IPS DF 19.7 (cell line): ENCODE data around the gene PARN.
"Not testable (repeated sequence)": the region's sequence is repeated elsewhere in the genome, so short reads cannot be mapped to it uniquely, and the experiment has no call there.

Experiments
- DNase-seq: peaks from one replicate; pipeline ENCODE4 v3.0.0-alpha.2; 2013; ENCODE audit warnings: low read depth, low spot score

Gene PARN

DNA sequence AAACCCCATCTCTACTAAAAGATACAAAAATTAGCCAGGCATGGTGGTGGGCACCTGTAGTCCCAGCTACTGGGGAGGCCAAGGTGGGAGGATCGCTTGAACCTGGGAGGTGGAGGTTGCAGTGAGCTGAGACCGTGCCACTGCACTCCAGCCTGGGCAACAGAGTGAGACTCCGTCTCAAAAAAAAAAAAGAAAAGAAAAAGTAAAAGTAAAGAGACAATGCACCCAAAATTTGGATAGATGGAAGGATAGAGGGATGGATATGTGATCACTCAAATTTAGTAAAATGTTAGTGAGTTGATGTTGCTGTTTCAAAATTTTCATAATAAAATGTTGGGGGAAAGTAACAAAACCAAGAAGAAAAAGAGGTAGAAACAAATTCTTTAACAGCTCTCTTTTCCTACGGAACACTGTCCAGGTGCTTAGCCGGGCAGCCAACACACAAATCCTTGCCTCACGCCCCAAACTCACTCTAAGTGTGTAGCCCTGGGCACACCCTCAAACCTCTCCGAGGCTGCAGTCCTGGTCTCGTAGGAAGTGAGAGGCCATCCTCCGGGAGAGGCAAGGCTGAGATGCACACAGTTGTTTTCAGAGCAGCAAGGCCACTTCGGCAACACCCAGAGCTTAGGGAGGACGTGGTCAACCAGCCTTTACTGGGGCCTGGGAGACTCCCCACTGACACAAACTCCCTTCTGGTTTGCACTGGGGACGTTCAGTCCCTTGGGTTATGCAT, 228.9 kb downstream of the PARN start:
- not testable (repeated sequence) for DNase-seq

DNA sequence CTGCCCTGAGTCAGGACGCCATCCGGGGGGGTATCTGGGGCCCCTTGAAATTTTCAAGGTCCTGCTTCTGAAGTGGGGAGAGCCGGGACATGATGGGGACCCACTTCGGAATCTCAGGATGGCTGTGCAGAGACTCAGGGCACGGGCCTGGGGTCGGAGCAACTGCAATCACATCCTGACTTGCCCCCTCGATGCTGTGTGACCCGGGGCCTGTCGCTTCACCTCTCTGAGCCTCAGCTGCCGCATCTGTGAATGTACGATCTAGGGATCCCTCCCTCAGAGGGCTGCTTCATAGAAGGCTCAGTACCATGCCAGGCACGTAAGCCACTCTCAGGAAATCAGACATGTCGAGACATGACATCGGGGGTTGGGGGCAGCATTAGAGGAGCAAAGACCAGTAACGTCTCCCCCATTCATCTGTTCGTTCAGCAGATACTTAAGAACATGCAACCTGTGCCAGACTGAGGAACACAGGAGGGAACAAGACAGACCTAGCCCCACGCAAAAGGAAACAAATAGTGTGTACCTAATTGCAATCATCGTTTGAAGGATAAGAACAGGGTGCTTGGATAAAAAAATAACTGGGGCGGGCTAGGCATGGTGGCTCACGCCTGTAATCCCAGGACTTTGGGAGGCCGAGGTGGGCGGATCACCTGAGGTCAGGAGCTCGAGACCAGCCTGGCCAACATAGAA, 229.6 kb downstream of the PARN start:
- no peak for DNase-seq

DNA sequence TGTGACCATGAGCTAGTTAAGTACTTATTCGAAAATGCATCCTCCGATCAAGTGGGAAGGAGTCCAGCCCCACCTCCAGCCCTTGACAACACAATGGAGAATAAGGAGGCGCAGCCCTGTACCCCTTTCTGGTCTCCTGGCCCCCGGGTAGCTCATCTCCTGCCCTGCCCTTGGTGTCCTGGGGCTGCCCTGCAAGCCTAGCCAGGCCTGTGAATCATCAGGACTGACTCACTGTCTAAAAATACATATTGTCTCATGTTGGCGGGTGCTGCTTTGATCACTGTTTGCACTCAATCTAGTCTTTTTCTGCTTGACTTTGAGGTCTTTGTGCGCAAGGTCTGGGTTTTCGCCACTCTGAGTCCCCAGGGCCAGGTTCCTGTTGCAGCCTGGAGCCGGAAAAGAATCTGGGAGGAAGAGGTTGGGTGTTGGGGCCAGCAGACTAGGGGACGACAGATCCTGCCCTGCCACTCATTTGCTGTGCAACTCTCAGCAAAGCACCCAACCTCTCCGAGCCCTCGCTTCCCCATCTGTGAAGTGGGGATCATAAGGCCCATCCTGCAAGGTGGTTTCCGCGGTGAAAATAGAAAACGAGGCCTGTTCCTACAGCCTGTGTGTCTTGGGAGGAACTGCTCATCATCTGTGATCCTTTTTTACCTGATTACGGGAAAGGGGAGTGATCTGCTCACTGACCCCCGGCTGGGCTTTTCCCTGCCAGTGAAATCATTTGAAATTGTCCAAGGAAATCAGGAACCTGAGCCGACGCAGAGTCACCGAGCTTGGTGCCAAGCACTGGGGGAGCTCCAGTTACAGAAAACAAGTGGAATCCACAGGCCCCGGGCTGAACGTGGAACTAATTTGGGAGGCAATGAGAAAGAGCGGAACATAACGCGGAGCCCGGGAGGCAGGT, 230.4 kb downstream of the PARN start:
- DNase-seq = no peak

DNA sequence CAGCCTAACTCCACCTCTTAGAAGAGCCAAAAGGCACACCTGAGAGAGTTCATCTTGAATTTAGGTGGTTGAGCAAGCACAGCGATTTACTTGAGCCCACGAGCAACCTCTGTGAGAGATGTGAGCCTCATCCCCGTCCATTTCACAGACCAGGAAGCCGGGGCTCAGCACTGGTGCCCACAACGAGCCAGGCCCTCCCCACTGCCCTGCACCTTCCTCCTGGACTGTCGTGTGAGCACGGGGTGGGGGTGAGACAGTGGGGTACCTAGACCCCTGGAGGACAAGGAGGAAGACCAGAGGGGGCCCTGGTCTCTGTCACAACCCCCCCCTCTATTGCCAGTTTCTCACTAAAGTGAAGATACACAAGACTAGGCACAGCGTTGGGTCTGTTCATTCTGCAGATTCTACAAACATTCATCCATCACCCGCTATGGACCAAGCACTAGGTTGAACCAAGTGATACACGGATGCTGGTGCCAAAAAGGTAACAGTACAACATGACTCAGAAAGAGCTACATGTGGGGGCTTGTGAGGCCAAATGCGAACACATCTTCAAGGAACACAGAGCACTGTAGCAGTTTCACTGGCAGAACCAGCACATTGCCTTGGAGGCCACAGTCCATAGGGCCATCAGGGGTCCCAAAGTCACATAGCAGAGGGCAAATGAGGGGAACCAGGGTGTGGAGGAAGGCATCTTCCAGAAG, 231.9 kb downstream of the PARN start:
- no peak for DNase-seq

DNA sequence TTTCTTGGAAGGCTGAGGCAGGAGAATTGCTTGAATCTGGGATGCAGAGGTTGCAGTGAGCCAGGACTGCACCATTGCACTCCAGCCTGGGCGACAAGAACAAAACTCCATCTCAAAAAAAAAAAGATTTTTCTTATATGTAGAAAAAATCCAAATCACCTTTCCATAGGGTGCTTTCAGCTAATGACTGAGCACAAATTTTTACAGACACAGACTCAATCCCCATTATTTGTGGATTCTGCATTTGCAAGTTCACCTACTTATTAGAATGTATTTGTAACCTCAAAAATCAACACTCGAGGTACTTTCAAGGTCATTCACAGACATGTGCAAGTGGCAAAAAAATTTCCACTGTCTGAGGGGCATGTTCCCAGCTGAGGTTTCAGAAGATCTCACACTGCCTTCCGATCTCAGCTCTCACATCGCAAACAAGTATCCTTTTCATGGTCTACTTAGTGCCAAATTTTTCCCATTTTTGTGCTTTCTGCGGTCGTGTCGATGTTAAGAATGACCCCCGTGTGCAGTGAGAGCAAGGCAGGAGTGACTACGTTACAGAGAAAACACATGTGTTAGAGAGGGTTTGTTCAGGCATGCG, 234.3 kb downstream of the PARN start:
- DNase-seq = not testable (repeated sequence)

DNA sequence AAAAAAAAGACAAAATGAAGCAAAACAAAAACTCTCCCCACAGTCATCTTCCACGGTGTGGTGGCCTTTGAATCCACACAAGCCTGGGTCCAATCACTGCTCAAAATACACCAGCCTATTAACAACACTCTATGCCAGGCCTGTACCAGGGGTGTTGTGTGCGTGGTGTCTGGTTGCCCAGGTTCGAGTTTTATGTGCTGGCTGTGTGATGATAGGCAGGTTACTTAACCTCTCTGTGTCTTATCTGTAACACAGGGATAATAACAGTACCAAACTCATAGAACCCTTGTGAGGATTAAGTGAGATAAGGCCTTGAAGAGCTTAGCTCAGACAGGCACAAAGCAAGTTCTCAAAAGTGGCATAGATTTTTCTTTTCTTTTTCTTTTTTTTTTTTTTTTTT, 235.2 kb downstream of the PARN start:
- DNase-seq = no peak

DNA sequence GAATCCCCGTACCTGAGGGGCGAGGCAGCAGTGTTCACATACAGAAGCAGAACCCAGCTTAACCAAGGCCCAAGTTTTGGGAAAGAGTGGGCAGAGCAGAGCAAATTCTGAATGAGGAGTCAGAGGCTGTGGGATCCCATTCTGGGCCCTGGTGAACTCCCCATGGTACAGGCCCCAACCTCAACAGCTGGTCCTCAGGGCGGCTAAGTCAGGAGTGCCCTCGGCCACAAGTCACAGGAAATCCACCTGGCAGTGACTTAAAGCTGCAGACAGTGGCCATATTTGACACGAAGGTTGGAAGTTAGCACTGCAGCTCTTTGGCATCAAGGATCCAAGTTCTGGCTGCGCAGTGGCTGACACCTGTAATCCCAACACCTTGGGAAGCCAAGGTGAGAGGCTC, 237.1 kb downstream of the PARN start:
- DNase-seq = no peak

DNA sequence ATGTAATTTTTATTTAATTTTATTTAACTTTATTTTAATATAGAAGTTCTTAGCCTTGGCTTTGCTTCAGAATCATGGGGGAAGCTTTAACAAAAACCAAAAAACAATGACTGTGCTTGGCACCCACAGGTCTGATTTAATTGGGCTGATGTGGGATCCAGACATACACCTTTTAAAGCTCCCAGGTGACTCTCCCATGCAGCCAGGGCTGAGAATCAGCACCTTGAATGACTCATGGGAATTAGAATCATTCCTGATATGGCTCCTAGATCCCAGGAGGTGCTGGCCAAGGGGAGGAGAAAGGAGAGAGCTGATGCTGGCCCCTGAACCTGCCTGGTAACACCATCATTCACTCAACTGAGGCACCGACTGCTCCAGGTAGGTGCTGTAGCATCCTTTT, 240.7 kb downstream of the PARN start:
- no peak for DNase-seq

DNA sequence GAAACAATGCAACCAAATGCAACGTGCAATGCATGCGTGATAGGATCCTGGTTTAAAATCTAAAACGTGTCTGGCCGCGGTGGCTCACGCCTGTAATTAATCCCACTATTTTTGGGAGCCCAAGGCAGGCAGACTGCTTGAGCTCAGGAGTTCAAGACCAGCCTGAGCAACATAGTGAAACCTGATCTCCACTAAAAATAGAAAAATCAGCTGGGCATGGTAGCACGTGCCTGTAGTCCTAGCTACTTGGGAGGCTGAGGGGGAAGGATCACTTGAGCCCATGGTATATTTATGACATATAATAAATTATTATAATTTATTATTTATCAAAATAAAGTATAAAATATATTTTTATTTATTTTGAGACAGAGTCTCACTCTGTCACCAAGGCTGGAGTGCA, 241.8 kb downstream of the PARN start:
- DNase-seq = no peak

DNA sequence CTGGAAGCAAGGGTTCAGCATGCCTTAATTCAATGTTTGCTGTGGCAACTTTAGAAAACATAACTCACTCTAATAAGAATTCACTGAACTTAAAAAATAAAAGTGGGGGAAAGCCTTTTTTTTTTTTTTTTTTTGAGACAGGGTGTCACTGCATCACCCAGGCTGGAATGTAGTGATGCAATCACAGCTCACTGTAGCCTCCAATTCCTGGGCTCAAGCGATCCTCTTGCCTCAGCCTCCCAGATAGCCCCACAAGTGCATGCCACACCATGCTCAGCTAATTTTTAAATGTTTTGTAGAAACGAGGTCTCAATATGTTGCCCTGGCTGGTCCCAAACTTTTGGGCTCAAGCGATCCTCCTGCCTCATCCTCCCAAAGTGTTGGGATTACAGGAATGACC, 243.9 kb downstream of the PARN start:
- no peak for DNase-seq
